NK-92 treated with Interleukin-12 subunit alpha and Interleukin-12 subunit beta, amount 100 ng/mL, for 24 hours (cell line): ENCODE measurements around the gene SERTAD1.
"Not testable (repeated sequence)": the region's sequence is repeated elsewhere in the genome, so short reads cannot be mapped to it uniquely, and the experiment has no call there.

Experiments used
- DNase-seq: peaks from one replicate; lab custom pipeline; 2025; lab: John Stamatoyannopoulos, UW

The SERTAD1 gene

GRCh38 chr19:40425450-40426287 is at the start of gene SERTAD1:
SERTAD1 (minus strand) TSS chr19:40425992; CDS start chr19:40423546, 2,446 bp downstream.
- DNase-seq: peak; percentile 100

GRCh38 chr19:40474737-40475136 is 48.9 kb upstream of the SERTAD1 start:
- DNase-seq: no peak

- no peak for DNase-seq
Measured at GRCh38 chr19:40472516-40472915, 46.7 kb upstream of the SERTAD1 start.

- DNase-seq: no peak
Measured at GRCh38 chr19:40471111-40471510, 45.3 kb upstream of the SERTAD1 start.

GRCh38 chr19:40469011-40469410 is 43.2 kb upstream of the SERTAD1 start:
- DNase-seq: no peak

- DNase-seq: no peak
Measured at GRCh38 chr19:40466985-40467734, 41.4 kb upstream of the SERTAD1 start, which contains the start of gene SPTBN4. SPTBN4 (plus strand) TSS chr19:40467001; CDS start chr19:40472622, 5,621 bp downstream.

GRCh38 chr19:40466219-40466984 is 40.6 kb upstream of the SERTAD1 start:
- no peak for DNase-seq

GRCh38 chr19:40465557-40466218 is 39.9 kb upstream of the SERTAD1 start, which contains the start of gene BLVRB:
BLVRB (minus strand) TSS chr19:40465745; CDS start chr19:40465688, 57 bp downstream.
- peak; percentile 82 for DNase-seq

- DNase-seq: no peak
Measured at GRCh38 chr19:40465025-40465556, 39.3 kb upstream of the SERTAD1 start.

GRCh38 chr19:40464059-40465024 is 38.5 kb upstream of the SERTAD1 start:
- peak; percentile 31 for DNase-seq

GRCh38 chr19:40463587-40464037 is 37.8 kb upstream of the SERTAD1 start:
- DNase-seq: not testable (repeated sequence)

- DNase-seq: no peak
Measured at GRCh38 chr19:40461669-40462221, 36.0 kb upstream of the SERTAD1 start.

- no peak for DNase-seq
Measured at GRCh38 chr19:40460185-40460584, 34.4 kb upstream of the SERTAD1 start.

GRCh38 chr19:40458597-40458974 is 32.8 kb upstream of the SERTAD1 start:
- DNase-seq: no peak

GRCh38 chr19:40457953-40458596 is 32.3 kb upstream of the SERTAD1 start:
- no peak for DNase-seq

- DNase-seq: no peak
Measured at GRCh38 chr19:40457048-40457447, 31.3 kb upstream of the SERTAD1 start.

GRCh38 chr19:40453943-40454342 is 28.2 kb upstream of the SERTAD1 start:
- not testable (repeated sequence) for DNase-seq

- DNase-seq: no peak
Measured at GRCh38 chr19:40453151-40453735, 27.5 kb upstream of the SERTAD1 start.

- DNase-seq: no peak
Measured at GRCh38 chr19:40452016-40452415, 26.2 kb upstream of the SERTAD1 start.
